Adrenal gland (tissue), 5 donors: Measurements from ENCODE around the gene FMNL2.

Experiments used
- CTCF ChIP-seq, 6 experiments: fragments of 450-650 bp in 4 of 6; fragments of 200-600 bp in 2 of 6; sonication (generic) in 1 of 6; IDR thresholded peaks; 1 replicate in 5 of 6; 2 replicates in 1 of 6; pipeline versions ENCODE4 v1.5.1 to v1.8.0; 2016 to 2021; ENCODE audit warnings: antibody characterized with exemption in 6 of 6, mild to moderate bottlenecking in 2 of 6, moderate library complexity in 1 of 6
- POLR2A ChIP-seq, 2 donors: fragments of 450-650 bp; IDR thresholded peaks; one replicate each; pipeline ENCODE4 v1.6.1; 2017; ENCODE audit warnings: antibody characterized with exemption in 2 of 2, mild to moderate bottlenecking in 2 of 2, moderate library complexity in 1 of 2
- donor health status: DM: no; HTN: no; CAD: no.

- TF ChIP-seq CTCF (IDR thresholded peaks at IDR 0.05), result no peak
- TF ChIP-seq POLR2A (IDR thresholded peaks at IDR 0.05), result no peak
These were observed 213.3 kb downstream of the FMNL2 start for GRCh38 chr2:152548111-152548875.
